ENCODE data around the gene TMEM266.

Gene TMEM266

GRCh38 chr15:76134537-76134936, 74.8 kb downstream of the TMEM266 start:
- DNase-seq (ENCODE audit: low spot score) = no peak

GRCh38 chr15:76135516-76135915, 75.7 kb downstream of the TMEM266 start:
- no peak for DNase-seq (ENCODE audit: low spot score)

GRCh38 chr15:76138436-76138835, 78.7 kb downstream of the TMEM266 start:
- DNase-seq (ENCODE audit: low spot score) = no peak

- DNase-seq (ENCODE audit: low spot score) = peak; percentile 60
These were observed 79.7 kb downstream of the TMEM266 start for GRCh38 chr15:76139368-76140073.

- no peak for DNase-seq (ENCODE audit: low spot score)
These were observed 80.3 kb downstream of the TMEM266 start for GRCh38 chr15:76140074-76140464.

- no peak for DNase-seq (ENCODE audit: low spot score)
These were observed 87.0 kb downstream of the TMEM266 start for GRCh38 chr15:76146812-76147211.

- peak; percentile 51 for DNase-seq (ENCODE audit: low spot score)
These were observed 88.3 kb downstream of the TMEM266 start for GRCh38 chr15:76147906-76148570.

DNA sequence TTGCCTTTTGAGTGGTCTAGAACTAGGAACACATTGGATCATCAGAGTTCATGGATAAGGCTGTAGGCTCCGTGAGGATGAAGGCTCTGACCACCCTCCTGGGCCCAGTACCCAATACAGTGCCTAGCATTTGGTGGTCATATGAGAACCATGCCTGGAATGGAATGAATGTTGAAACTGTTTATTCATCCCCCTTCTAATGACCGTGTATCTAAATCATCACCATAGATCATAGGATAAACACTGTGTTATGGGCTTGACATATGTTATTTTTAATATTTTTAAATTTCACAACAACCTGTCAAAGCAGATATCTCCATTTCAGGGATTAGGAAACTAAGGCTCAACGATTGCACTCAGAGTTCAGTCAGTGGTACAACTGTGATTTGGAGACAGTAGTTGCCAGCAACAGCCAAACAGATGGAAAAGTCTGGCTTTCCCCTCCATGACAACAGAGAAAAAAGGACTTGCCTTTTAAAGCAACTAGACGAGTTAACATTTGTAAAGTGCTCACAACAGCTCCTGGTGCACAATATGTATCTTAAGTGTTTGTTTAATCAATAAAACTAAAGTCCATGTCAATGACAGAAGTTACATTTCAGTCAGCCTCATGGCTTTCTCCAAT, 89.6 kb downstream of the TMEM266 start:
- DNase-seq (ENCODE audit: low spot score) = no peak

DNA sequence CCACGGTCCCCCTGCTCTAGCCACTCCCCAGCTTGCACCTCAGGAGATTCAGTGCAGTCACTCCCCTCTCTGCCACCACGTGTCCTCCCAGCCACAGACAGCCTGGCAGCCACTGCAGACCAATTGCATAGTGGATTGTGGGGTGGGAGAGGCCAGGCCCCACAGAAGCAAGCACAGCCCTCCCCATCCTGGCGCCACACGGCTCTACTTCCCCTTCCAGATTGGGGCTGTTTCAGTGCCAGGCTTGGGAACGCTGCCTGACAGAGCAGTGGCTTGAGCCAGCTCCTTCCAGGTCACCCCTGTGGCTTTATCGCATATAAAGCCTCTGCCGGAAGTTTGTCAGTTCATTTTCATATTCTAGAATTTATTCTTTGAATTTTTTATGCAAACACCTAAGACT, 90.7 kb downstream of the TMEM266 start:
- DNase-seq (ENCODE audit: low spot score) = no peak

DNA sequence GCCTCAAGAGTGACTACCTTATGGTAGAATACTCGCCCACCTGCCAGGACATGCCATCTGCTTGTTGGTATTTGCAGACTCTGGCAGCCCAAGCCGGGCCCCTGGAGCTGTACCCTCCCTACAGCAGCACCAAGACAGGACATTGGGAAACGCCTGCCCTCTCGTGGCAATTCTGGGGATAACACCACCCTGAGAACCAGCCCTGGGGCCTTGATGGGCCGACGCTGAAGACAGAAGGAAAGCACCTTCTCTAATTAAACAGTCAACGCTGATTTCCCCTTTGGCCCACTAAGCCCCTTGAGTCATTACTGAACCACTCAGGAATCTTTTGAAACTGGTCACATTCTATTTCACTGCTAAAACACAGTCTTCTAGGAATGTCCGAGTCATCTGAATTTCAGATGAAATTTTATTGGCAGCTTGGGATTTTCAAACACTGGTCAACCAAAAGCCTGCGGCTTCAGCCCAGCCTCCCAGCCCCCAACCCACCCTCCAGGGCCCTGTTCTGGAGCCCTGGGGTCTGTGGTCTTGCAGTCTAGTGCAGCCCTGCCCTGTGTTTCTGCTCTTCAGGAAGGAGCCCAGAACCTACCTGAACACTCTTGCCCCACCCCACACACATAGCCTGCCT, 91.3 kb downstream of the TMEM266 start:
- DNase-seq (ENCODE audit: low spot score) = peak; percentile 75

GRCh38 chr15:76151599-76151974, 91.8 kb downstream of the TMEM266 start:
- DNase-seq (ENCODE audit: low spot score) = no peak

DNA sequence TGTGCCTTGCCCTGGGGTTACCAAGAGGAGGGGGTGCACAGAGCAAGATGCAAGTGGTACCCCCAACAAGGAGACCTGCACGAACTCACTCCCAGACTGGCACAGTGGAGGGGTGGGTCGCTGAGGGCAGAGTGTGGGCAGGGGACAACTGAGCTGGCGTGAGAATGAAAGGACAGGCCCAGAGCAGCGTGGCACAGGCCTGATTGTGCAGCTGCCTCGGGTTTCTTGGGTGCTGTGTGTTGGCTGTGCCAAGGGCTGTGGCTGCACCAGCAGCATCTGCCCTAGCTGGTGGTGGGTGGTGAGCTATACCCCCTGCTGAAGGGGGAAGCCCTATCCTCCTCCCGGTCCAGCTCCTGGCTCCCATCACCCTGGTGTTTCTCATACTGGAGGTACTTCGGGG, 92.4 kb downstream of the TMEM266 start:
- DNase-seq (ENCODE audit: low spot score) = no peak

- DNase-seq (ENCODE audit: low spot score) = no peak
These were observed 93.7 kb downstream of the TMEM266 start for GRCh38 chr15:76153241-76154197.

GRCh38 chr15:76155731-76156130, 95.9 kb downstream of the TMEM266 start:
- DNase-seq (ENCODE audit: low spot score) = no peak

- DNase-seq (ENCODE audit: low spot score) = no peak
These were observed 98.4 kb downstream of the TMEM266 start for GRCh38 chr15:76158226-76158625.

- DNase-seq (ENCODE audit: low spot score) = no peak
These were observed 99.0 kb downstream of the TMEM266 start for GRCh38 chr15:76158815-76159214.

GRCh38 chr15:76159282-76159681, 99.5 kb downstream of the TMEM266 start:
- no peak for DNase-seq (ENCODE audit: low spot score)

DNA sequence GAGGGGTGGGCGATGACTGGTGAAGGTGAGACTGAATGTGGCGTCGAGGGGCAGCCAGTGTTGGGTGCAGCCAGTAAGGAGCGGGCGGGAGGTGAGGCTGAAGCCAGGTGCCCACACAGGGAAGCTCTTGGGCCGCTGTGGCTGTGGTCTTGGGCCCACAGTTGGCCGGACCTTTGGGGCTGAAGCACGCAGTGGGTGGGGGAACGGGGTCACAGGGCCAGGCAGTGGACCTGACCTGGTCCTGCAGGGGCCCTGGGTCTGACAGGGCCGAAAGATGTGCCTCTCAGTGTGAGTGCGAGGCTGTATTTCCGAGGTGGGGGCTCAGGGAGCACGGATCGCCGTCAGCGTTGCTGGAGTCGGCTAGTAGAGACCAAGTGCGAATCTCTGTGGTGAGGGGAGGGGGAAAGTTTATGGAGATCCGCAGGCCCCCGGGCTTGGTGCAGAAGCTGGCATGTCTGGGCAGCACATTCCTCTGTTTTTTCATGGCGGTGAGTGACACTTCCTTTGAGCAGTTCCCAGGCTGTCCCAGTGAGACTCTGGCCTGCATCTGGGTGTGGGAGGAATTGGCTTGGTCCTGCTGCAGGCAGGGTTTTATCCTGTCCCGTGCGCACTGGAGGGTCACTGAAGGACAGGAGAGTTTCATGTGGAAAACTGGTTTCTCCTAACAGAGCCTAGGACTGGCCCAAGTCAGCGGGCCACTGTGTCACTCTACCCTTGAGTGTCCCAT, 100.8 kb downstream of the TMEM266 start:
- no peak for DNase-seq (ENCODE audit: low spot score)

DNA sequence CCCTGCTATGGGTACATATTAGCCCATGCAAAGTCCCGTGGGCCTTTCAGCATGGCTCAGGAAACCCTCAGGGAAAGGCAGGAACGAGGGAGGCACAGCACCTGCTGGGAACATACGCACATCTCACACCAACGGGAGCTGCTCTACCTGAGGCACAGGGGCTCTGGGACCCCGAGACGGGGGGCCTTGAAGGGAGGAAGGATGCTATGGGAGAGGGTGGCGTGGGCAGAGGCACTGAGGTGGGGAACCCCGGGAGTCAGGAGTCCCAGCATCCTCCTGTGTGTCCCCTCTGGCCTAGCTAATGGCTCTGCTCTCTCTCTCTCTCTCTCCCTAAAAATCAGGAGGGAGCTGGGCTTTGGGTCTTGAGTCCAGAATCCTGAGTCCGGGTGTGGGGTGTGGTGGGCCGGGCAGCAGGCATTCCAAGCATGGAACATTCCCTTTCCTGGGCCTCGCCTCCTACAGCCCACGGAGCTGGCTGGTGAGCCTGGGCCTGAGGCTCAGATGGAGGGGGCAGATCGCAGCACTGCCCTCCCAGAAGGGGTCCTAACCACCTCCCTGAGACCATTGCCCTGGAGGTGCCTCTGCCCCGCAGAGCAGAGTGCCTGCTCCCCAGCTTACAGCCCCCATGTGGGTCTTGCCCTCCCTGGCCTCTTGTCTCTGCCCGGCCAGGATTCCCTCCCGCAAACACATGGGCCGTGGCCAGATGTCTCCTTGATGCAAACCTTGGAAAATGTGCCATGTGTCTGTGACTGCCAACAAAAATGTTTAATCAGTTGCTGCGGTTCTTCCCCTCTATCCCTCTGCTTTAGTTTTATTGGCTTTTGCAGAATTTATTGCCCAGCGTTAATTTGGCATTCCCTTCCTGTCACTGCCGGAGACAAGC, 101.6 kb downstream of the TMEM266 start:
- DNase-seq (ENCODE audit: low spot score) = no peak

- DNase-seq (ENCODE audit: low spot score) = no peak
These were observed 102.2 kb downstream of the TMEM266 start for GRCh38 chr15:76162036-76162398.
